Fibroblast of pulmonary artery (primary cell): Measurements from ENCODE around the gene C11orf54.

Source experiments
- DNase-seq: peaks from one replicate; pipeline ENCODE4 v3.0.0-alpha.2; 2010; ENCODE audit warnings: low read depth
- H3K4me3 ChIP-seq: replicated peaks from 2 replicates; pipeline ENCODE4 v1.5.1; 2011; ENCODE audit warnings: low read depth, mild to moderate bottlenecking, control low read depth, low read length, moderate library complexity
- TF ChIP-seq, protein P1 (sequence below): IDR thresholded peaks from 2 replicates; pipeline ENCODE4 v1.5.1; 2011; ENCODE audit warnings: mild to moderate bottlenecking, control low read depth, low read length, inconsistent platforms; ENCODE audit errors: missing control alignments

C11orf54 gene

GRCh38 chr11:93712678-93713077 is 28.8 kb upstream of the C11orf54 start:
- H3K4me3 ChIP-seq = no peak overlapping the region
- DNase-seq = no peak
- TF ChIP-seq, protein P1, sequence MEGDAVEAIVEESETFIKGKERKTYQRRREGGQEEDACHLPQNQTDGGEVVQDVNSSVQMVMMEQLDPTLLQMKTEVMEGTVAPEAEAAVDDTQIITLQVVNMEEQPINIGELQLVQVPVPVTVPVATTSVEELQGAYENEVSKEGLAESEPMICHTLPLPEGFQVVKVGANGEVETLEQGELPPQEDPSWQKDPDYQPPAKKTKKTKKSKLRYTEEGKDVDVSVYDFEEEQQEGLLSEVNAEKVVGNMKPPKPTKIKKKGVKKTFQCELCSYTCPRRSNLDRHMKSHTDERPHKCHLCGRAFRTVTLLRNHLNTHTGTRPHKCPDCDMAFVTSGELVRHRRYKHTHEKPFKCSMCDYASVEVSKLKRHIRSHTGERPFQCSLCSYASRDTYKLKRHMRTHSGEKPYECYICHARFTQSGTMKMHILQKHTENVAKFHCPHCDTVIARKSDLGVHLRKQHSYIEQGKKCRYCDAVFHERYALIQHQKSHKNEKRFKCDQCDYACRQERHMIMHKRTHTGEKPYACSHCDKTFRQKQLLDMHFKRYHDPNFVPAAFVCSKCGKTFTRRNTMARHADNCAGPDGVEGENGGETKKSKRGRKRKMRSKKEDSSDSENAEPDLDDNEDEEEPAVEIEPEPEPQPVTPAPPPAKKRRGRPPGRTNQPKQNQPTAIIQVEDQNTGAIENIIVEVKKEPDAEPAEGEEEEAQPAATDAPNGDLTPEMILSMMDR = no peak

GRCh38 chr11:93715797-93716396 is 25.6 kb upstream of the C11orf54 start:
- TF ChIP-seq, protein P1 = no peak
- DNase-seq = no peak
- H3K4me3 ChIP-seq = no peak overlapping the region

DNA sequence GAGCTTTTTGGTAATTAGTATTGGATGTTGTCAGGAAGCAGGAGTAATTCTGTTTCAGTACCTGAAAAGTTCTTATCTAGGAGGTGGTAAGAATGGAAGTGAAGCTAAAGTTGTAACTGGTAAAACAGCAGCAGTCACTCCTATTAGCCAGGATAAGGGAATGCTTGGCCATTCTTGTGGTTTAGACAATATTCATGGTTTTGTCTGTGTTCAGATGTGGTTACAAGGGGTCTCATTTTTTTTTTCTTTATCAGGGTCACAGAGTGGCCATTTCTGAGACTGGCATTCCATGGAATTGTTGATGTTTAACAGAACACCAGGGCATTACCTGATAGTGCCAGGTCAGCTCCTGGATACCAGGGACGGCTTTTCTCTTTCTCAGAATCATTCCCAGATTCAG is 24.0 kb upstream of the C11orf54 start:
- TF ChIP-seq, protein P1 = no peak

GRCh38 chr11:93718057-93718563 is 23.4 kb upstream of the C11orf54 start:
- DNase-seq = peak; percentile 37
- no peak overlapping the region for H3K4me3 ChIP-seq
- TF ChIP-seq, protein P1 = no peak

More for the DNA sequence above, 24.0 kb upstream of the C11orf54 start:
- no peak overlapping the region for H3K4me3 ChIP-seq
- DNase-seq = no peak

DNA sequence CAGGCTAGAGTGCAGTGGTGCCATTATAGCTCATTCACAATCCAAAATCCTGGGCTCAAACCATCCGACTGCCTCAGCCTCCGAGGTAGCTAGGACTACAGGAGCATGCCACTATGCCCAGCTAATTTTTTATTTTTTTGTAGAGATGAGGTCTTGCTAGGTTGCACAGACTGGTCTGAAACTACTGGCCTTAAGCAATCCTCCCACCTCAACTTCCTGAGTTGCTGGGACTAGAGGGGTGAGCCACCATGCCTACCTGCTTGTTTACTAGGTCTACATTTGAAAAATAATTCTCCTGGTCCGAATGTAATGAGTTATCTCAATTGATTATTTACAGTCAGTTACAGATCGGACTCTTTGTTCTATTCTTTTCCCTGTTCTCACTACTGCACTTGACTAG is 22.2 kb upstream of the C11orf54 start:
- TF ChIP-seq, protein P1 = no peak
- no peak for DNase-seq
- no peak overlapping the region for H3K4me3 ChIP-seq

- H3K4me3 ChIP-seq = no peak overlapping the region
- DNase-seq = no peak
- TF ChIP-seq, protein P1 = no peak
Observed at GRCh38 chr11:93720522-93720921, 20.9 kb upstream of the C11orf54 start.

DNA sequence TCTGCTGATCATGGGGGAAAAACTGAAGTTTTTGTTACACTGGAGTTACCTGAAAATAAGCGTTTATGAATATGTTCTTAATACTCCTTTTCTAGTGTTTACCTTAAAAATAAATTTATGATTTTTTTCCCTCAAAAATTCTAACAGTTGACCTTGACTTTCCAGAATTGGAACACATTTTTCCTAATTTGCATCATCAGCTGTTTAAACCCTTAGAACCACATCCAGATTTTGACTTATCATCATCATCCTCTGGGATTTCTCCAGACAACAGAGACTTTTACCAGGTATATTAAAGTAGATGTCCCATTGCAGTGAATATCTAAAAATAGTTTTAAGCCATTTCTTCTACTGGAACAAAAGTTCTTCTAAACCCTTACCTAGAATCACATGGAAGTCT is 17.4 kb upstream of the C11orf54 start:
- H3K4me3 ChIP-seq = no peak overlapping the region
- TF ChIP-seq, protein P1 = no peak
- DNase-seq = no peak
